ENCODE results near the gene MAG.
"Not testable (repeated sequence)": the region's sequence is repeated elsewhere in the genome, so short reads cannot be mapped to it uniquely, and the experiment has no call there.

MAG gene

DNA sequence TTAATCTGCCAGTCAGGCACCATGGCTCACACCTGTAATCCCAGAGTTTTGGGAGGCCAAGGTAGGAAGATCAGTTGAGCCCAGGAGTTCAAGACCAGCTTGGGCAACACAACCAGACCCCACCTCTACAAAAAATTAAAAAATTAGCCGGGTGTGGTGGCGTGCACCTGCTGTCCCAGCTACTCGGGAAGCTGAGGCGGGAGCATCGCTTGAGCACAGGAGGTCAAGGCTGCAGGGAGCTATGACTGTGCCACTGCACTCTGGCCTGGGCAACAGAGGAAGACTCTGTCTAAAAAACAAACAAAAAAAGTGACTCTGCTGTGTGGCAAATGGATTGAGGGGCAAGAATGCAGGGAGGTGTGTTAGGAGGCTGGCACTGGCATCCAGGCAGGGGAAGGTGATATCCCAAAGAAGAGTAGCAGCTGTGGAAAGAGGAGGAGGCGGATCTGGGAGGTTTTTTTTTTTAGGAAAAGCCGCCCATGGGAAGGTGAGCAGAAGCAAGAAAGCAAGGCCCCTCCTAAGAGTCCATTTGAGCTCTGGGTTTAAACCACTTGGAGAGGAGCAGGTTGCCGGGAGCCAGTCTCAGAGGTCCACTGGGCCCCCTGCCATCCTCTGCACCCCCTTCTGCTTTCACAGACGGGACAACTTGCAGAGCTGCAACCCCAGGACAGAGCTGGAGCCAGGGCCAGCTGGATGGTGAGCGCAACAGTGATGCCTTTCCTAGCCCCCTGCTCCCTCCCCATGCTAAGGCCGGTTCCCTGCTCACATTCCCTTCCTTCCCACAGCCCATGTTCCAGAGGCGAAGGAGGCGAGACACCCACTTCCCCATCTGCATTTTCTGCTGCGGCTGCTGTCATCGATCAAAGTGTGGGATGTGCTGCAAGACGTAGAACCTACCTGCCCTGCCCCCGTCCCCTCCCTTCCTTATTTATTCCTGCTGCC lies 7.5 kb upstream of the MAG start:
- no peak for DNase-seq

DNA sequence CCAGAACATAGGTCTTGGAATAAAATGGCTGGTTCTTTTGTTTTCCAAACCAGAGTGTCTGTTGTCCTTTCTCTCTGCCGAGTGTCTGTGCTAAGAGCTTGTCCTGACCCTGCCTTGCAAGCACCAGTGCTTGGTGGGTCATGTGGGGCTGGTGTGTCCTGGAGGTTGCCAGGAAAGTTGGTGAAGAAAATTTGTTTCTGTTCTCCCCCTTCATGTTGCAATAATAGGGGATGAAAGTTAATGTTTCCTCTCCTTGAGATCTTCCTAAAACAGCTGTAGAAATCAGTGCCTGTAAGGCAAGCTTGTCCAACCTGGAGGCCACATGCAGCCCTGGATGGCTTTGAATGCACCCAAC lies 6.9 kb upstream of the MAG start:
- no peak for DNase-seq

DNA sequence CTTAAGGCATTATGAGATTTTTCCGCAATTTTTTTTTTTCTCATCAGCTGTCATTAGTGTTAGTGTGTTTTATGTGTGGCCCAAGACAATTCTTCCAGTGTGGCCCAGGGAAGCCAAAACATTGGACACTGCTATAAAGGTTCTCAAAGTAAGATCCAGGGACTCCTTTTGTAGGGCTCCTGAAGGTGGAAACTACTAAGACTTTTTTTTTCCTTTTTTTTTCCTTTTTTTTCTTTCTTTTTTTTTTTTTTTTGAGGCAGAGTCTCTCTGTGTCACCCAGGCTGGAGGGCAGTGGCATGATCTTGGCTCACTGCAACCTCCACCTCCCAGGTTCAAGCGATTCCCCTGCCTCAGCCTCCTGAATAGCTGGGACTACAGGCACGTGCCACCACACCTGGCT lies 6.5 kb upstream of the MAG start:
- not testable (repeated sequence) for DNase-seq

DNA sequence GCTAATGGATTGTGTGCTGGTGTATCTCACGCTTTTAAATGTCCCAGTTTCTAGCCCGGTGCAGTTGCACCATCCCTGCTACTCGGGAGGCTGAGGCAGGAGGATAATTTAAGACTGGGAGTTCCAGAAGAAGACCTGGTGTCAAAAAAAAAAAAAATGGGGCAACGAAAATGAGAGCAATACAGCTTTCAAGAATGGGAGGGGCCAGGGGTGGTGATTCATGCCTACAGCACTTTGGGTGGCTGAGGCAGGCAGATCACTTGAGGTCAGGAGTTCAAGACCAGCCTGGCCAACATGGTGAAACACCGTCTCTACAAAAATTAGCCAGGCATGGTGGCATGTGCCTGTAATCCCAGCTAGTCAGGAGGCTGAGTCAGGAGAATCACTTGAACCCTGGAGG lies 5.9 kb upstream of the MAG start:
- DNase-seq: not testable (repeated sequence)

DNA sequence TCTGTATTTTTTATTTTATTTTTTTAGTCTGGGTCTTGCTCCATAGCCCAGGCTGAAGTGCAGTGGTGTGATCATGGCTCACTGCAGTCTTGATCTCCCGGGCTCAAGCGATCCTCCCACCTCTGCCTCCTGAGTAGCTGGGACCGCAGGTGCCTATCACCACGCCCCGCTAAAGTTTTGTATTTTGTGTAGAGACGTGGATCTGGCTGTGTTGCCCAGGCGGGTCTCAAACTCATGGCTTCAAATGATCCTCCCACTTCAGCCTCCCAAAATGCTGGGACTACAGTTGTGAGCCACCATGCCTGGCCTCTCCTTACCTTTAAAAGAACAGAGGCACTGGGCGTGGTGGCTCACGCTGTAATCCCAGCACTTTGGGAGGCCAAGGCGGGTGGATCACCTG lies 4.2 kb upstream of the MAG start:
- DNase-seq: no peak

DNA sequence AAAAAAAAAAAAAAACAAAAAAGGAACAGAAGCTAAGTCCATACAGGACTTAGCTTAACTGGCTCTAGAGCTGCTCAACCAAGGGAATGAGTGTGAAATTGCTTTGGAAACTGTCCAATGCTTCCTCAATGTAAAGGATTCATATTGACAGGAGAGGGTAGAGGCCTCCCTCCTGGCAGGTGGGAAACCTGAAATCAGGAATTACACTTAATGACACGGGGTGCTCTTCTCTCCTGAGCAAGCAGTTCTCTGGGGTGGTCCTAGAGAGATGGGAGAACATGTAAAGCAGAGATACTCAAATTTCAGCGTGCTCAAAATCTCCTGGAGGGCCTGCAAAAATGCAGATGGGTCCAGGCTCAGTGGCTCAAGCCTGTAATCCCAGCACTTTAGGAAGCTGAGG lies 3.6 kb upstream of the MAG start:
- no peak for DNase-seq

DNA sequence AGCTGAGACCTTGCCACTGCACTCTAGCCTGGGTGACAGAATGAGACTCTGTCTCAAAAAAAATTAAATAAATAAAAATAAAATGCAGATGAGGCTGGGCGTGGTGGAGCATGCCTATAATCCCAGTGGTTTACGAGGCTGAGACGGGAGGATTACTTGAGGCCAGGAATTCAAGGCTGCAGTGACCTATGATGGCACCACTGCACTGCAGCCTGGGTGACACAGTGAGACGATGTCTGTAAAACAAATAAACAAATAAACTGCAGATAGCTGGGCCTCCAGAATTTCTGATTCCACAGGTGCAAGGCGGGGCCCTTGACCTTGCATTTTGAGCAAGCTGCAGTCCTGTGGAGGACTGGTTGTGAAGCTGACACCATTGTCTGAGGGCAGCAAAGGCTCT lies 3.1 kb upstream of the MAG start:
- no peak for DNase-seq

DNA sequence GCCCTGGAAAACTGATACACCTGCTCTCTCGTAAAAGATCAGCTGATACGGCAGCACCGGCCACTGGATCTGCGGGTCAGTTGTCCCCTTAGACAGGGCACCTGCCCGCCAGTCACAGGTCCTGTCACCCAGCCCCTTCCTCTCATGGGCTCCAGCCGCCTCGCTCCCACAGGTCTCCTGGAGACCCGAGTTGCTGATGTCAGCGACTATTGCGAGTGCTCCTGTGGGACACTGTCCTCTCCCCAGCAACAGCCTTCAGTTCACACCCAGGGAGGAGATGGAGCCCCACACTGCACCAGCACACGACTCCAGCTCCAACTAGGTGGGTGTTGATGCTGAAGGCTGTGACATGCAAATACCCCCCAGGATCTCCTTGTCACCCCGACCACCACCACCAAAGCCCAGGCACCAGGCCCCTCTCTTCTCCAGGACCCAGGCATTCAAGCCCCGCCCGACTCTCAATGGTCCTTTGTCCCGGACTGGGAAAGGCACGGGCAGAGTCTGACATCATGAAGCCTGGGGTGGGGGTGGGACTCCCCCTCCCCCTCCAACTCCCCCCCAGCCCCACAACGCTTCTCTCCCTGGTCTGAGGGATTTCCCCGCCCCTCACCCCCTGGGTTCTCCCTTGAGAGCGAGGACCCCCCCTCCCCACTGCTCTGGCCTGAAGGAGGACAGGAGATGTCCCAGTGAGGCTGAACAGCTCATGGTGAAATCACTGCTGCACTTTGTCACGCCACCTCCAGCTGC lies 1.4 kb upstream of the MAG start:
- no peak for DNase-seq

DNA sequence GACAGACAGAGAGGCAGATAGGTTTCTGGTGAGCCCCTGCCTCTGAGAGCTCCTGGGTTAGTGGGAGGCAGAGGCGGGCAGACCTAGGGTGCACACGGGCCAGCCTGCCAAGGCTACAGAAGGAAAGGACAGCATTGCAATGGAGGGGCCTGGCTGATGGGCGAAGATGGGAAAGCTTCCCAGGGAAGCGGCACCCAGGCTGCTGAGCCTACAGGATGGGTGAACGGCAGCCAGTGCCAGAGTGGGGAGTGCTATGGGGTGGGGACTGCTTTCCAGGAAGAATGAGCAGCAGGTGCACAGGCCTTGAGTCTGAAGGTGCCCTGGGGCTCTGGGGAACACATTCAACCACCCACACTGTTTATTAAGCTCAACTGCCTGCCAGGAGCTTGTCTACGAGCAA lies 702 bp upstream of the MAG start:
- DNase-seq: no peak

DNA sequence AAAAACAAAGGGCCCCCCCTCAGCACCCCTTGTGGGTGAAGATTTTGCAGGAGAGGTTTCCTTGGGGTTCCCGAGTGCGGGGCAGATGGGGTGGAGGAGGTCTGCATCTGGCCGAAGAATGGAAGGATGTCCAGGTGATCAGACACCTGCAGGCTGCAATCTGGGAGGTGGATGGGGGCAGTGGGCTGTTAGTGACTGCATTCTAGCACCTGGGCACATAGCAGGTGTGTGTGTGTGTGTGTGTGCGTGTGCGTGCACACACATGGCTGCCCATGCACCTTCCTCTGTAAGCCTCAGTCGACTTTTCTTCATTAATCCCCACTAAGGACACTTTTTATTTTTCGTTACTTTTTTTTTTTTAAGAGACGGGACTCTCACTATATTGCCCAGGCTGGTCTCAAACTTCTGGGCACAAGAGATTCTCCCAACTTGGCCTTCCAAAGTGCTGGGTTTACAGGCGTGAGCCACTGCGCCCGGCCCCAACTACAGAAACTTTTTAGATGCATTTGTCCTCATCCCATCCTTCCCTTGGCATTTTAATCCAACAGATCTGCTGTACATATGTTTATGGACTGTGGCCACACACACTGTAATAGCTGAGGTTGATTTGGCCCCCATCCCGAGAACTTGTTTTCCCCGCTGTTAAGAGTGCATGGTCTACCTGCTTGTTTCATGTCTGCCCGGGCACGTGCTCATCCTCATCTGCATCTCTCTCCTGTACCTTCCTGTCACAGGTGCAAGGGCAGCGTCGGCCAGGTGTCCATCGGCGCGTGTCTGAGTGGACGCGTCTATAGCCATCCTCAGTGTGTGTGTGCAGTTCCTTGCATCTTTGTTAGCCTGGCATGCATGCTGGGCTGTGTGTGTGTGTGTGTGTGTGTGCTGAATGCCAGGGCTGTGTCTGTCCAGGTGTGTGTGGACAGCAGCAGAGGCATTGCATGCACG lies 731 bp downstream of the MAG start:
- DNase-seq: no peak

DNA sequence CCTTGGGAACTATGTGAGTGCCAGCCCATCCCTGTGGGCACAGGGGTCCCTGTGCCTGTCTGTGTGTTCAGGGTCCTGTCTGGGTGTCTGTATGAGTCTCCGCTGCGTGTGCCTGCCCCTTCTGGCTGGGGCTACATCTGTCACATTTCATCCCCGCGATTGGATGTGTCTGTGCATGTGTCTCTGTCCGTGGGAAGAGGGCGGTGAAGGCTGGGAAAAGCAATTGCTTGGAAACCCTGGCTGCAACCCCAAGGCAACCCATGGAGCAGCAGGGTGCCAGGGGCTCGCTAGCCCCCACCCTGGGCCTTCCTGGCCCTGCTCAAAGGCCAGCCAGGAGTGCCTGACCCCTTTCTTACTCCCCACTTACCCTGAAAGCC lies 1.4 kb downstream of the MAG start:
- DNase-seq: no peak

DNA sequence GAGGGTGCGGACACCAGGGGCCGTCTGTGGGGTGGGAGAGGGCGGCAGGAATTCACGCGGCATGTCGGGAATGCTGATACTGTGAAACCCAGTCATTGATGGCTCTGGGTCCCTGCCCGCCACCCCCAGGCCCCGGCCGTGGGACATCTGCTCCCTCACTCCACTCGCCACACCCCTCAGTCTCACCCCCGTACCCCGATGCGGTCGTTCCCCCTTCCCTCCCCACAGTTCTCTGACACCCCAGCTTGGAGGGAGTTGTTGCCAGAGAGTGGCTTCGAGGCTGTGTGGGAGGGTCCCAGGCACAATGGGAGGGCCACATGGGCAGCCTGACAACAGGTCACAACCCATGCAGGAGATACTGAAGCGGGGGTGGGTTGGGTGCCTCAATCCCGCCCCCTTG lies 1.8 kb downstream of the MAG start:
- no peak for DNase-seq

DNA sequence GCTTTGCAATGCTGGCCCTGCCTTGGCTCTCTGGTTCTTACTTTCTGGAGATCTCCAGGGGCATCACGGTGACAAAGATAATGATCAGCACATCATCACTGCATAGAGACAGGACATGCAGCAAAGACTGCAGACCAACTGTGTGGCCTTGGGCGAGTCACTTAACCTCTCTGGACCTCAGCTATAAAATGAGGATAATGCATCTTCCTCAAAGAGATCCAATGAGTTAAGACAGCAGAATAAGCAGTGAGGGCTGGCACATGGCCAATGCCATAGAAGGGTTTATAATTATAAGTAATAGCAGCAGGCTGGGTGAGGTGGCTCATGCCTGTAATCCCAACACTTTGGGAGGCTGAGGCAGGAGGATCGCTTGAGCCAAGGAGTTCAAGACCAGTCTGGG lies 2.4 kb downstream of the MAG start:
- no peak for DNase-seq

DNA sequence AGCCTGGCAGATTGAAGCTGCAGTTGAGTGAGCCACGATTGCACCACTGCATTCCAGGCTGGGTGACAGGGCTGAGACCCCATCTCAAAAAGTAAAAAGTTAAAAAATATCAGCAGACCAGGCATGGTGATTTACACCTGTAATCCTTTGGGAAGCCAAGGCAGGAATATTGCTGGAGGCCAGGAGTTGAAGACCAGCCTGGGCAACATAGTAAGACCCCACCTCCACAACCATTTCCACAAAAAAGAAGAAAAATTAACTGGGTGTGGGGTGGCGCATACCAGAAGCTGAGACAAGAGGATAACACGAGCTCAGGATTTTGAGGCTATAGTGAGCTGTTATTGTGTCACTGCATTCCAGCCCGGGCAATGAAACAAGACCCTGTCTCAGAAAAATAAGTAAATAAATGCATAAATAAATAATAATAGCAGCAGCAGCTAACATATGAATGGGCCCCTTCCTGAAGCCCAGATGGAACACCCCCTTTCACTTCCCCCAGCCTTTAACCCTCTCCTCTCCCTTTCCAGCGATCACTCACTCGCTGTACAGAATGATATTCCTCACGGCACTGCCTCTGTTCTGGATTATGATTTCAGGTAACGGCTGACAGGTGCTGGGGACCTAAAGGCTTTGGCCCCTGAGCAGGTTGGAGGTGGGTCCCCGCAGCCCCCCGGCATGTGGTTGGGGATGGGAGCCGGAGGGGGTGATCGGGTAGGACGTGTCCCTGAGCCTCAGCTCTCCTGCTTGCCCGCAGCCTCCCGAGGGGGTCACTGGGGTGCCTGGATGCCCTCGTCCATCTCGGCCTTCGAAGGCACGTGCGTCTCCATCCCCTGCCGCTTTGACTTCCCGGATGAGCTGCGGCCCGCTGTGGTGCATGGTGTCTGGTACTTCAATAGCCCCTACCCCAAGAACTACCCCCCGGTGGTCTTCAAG lies 3.2 kb downstream of the MAG start:
- DNase-seq: no peak

DNA sequence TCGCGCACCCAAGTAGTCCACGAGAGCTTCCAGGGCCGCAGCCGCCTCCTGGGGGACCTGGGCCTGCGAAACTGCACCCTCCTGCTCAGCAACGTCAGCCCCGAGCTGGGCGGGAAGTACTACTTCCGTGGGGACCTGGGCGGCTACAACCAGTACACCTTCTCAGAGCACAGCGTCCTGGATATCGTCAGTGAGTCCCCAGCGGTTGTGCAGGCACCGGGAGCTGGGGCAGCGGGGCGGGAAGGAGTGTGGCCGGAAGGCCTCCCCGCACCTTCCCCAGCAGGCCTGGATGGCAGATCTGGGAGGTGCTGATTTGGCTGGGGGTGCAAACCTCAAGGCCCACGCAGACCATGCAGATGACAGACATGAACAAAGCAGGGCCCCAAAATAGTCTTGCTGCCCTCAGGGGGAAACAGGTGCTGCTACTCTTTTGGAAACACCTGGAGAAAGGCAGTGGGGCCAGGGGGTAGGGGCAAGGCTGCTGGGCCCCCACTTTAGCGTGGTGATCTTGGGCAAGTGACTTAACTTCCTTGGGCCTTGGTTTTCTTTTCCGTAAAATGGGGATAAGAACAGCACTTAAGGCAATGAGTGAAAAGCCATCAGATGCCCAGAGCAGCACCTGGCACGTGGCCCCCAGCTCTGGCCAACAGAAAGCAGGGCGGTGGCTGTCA lies 4.0 kb downstream of the MAG start:
- peak; percentile 14 for DNase-seq

DNA sequence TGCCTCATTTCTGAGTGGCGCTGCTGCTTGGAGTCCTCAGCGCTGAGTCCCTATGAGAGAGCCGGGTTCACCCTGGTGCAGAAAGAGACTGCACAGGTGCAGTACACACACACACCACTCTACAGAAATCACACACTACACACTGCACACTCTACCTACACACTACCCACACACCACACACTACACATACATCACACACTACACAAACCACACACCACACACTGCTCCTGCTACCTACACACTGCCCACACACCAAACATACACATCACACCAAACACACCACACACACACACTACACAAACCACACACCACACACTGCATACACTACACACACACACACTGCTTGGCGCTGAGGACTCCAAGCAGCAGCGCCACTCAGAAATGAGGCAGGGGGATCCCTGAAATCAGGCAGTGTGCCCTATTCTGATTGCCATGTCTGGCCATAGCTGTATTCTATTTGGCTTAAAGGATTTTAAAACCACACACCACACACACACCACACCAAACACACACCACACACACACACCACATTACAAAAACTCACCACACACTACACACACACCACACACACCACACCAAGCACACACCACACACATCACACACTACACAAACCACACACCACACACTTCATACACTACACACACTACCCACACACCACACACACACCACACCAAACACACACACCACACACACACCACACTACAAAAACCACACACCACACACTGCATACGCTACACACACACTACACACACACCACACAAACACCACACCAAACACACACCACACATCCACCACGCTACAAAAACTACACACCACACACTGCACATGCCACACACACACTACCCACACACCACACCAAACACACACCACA lies 4.9 kb downstream of the MAG start:
- no peak for DNase-seq

DNA sequence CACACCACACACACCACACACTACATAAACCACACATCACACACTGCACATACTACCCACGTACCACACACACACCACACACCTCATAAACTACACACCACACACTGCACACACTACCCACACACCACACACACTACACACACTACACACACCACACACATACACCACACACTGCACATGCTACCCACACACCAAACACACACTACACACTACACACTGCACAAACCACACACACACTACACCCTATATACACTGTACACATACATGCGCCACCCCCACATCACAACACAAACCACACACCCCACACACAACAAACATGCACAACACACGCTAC lies 5.5 kb downstream of the MAG start:
- DNase-seq: no peak

DNA sequence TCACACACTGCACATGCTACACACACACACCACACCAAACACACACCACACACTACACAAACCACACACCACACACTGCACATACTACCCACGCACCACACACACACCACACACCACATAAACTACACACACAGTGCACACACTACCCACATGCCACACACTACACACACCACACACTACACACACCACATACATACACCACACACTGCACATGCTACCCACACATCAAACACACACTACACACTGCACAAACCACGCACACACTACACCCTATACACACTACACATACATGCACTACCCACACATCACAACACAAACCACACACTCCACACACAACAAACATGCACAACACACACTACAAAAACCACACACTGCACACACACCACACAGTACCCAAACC lies 6.0 kb downstream of the MAG start:
- no peak for DNase-seq

DNA sequence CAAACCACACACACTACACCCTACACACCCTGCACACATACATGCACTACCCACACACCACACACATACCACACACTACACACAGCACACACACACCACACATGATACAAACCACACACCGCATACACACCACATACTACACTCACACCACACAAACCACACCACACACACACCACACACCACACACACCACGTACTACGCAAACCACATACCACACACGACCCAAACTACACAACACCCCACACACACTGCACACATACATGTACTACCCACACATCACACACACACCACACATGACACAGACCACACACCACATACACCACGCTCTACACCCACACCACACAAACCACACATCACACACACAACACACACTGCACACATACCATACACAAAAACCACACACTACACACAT lies 6.6 kb downstream of the MAG start:
- no peak for DNase-seq

DNA sequence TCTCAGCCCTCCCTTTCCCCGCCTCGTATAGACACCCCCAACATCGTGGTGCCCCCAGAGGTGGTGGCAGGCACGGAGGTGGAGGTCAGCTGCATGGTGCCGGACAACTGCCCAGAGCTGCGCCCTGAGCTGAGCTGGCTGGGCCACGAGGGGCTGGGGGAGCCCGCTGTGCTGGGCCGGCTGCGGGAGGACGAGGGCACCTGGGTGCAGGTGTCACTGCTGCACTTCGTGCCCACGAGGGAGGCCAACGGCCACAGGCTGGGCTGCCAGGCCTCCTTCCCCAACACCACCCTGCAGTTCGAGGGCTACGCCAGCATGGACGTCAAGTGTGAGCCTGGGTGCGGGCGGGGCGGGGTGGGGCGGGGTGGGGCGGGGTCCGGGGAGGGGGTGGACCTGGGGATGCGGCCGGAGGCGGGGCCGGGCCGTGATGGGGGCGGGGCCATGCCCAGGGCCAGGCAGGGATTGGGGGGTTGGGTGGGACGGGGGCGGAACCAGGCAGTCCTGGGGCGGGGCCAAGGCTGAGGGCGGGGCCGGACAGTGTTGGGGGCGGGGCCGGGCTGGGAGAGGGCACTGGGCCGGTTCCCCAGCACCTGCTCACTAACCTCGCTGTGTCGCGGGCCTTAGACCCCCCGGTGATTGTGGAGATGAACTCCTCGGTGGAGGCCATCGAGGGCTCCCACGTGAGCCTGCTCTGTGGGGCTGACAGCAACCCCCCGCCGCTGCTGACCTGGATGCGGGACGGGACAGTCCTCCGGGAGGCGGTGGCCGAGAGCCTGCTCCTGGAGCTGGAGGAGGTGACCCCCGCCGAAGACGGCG lies 7.8 kb downstream of the MAG start:
- no peak for DNase-seq
